Panc1 (cell line): Measurements from ENCODE around the gene NTRK3. TPM values are rescaled to one million over a fixed set of nuclear protein-coding genes. Genes with fewer than 3 reads are reported as not detected.

ENCODE experiments used
- ATAC-seq: fragments of 200-7000 bp; cut with Tn5 transposase; 2 replicates; pipeline ENCODE4 v1.9.1; 2020; ENCODE audit warnings: mild to moderate bottlenecking, moderate library complexity
- BruUV-seq: library from RNA; stranded (reverse); fragments of 400-500 nt; replicated peaks from 2 replicates; lab custom pipeline; 2021; lab: Mats Ljungman, UMichigan
- CTCF ChIA-PET: fragments of 300-600 bp; sonication (Branson Sonifier 250); formaldehyde crosslinking; loops from one replicate; lab custom pipeline; 2022; ENCODE audit warnings: antibody characterized with exemption; lab: Charles Lee
- POLR2A ChIA-PET: fragments of 300-600 bp; sonication (Branson Sonifier 250); formaldehyde crosslinking; loops from one replicate; lab custom pipeline; 2022; ENCODE audit warnings: antibody characterized with exemption; lab: Charles Lee
- DNase-seq: peaks from one replicate; pipeline ENCODE4 v3.0.0-alpha.2; 2010; ENCODE audit warnings: low read depth, low spot score
- H3K27ac ChIP-seq: 2 replicates; pipeline ENCODE4 v1.5.1; 2011; ENCODE audit warnings: mild to moderate bottlenecking, low read length, inconsistent platforms
- H3K27me3 ChIP-seq: fragments of 200-500 bp; sonication (Bioruptor generic); 2 replicates; pipeline ENCODE4 v1.6.0; 2014; ENCODE audit warnings: low read length, inconsistent platforms; ENCODE audit not compliant: control insufficient read depth, insufficient read depth
- H3K36me3 ChIP-seq: fragments of 200-500 bp; sonication (Bioruptor generic); 2 replicates; pipeline ENCODE4 v1.5.1; 2014; ENCODE audit warnings: inconsistent platforms, mild to moderate bottlenecking, low read length, moderate library complexity; ENCODE audit not compliant: control insufficient read depth, insufficient read depth
- H3K4me1 ChIP-seq: 2 replicates; pipeline ENCODE4 v1.5.1; 2011; ENCODE audit warnings: inconsistent platforms, mild to moderate bottlenecking, low read length, moderate library complexity; ENCODE audit not compliant: control insufficient read depth, insufficient read depth
- H3K4me3 ChIP-seq, 2 experiments: 2 replicates each; pipeline ENCODE4 v1.5.1; 2011 to 2012; ENCODE audit warnings: low read depth in 2 of 2, low read length in 2 of 2, mild to moderate bottlenecking in 2 of 2, inconsistent platforms in 1 of 2, moderate library complexity in 1 of 2
- H3K9me3 ChIP-seq: fragments of 200-500 bp; sonication (Bioruptor generic); 2 replicates; pipeline ENCODE4 v1.5.1; 2014; ENCODE audit warnings: low read depth, mild to moderate bottlenecking, inconsistent platforms, low read length, moderate library complexity; ENCODE audit not compliant: control insufficient read depth, insufficient read depth
- CTCF ChIP-seq: fragments of 450-650 bp; IDR thresholded peaks from 2 replicates; pipeline ENCODE4 v1.5.1; 2017; ENCODE audit warnings: mild to moderate bottlenecking
- POLR2AphosphoS5 ChIP-seq: IDR thresholded peaks from 2 replicates; pipeline ENCODE4 v1.6.1; 2012; ENCODE audit warnings: mild to moderate bottlenecking, low read depth, low read length, moderate library complexity
- REST ChIP-seq, 2 experiments: IDR thresholded peaks; 2 replicates each; pipeline ENCODE4 v1.6.1; 2011 to 2012; ENCODE audit warnings: low read depth in 2 of 2, control low read depth in 1 of 2, low read length in 1 of 2, mild to moderate bottlenecking in 1 of 2, moderate library complexity in 1 of 2; ENCODE audit not compliant: insufficient read depth in 1 of 2
- SIN3A ChIP-seq: IDR thresholded peaks from 2 replicates; pipeline ENCODE4 v1.6.1; 2012; ENCODE audit warnings: low read depth, mild to moderate bottlenecking, low read length, moderate library complexity, borderline replicate concordance; ENCODE audit not compliant: insufficient read depth
- TCF7L2 ChIP-seq: IDR thresholded peaks from 2 replicates; pipeline ENCODE4 v1.6.1; 2011; ENCODE audit warnings: mild to moderate bottlenecking, low read depth, low read length, inconsistent platforms
- in situ Hi-C: cut with HindIII; loops from 2 replicates; pipeline ENCODE4 v1.10.0; 2016; ENCODE audit warnings: low sequenced_read_pairs, low pct_unique_long_range_greater_than_20kb
- intact Hi-C: fragments of 100-400 bp; cut with micrococcal nuclease; formaldehyde crosslinking; loops from one replicate; pipeline ENCODE4 v1.10.0; 2022; ENCODE audit not compliant: unreplicated experiment
- total RNA-seq: library from RNA; stranded (reverse); gene quantifications from one replicate; pipeline ENCODE4 v1.2.1, GENCODE V29; 2021; ENCODE audit not compliant: unreplicated experiment

Gene NTRK3
- total RNA-seq, 1 experiment from 2014 or later = not detected

GRCh38 chr15:87945246-87945645, 311.3 kb downstream of the NTRK3 start:
- Histone ChIP-seq H3K36me3 (no peaks in the 10 kb centered on the region), H3K27me3 (no peaks in the 10 kb centered on the region; the same call in 1 of the 2 replicates), H3K9me3 (no peaks in the 10 kb centered on the region), H3K4me1 (no peaks in the 10 kb centered on the region), H3K27ac (no peak overlapping the region), H3K4me3 (no peak overlapping the region)
- BruUV-seq = no TSS peak
- in situ Hi-C loops = no loop called here
- intact Hi-C loops = no loop called here
- no peak for ATAC-seq
- CTCF ChIA-PET = no interaction called here
- POLR2A ChIA-PET = no interaction called here
- no peak for TF ChIP-seq REST (IDR thresholded peaks at IDR 0.05; ENCODE audit: insufficient read depth in 1 of 2, low read depth in 2 of 2, low read length in 1 of 2)
- TF ChIP-seq SIN3A = no peak
- no peak for TF ChIP-seq TCF7L2
- no peak for TF ChIP-seq CTCF
- no peak for TF ChIP-seq POLR2AphosphoS5
- DNase-seq = no peak

GRCh38 chr15:87944691-87945090, 311.8 kb downstream of the NTRK3 start:
- no peaks in the 10 kb centered on the region for H3K4me1 ChIP-seq
- H3K9me3 ChIP-seq = no peaks in the 10 kb centered on the region
- TF ChIP-seq TCF7L2 (no peak), SIN3A (no peak), REST (IDR thresholded peaks at IDR 0.05; ENCODE audit: insufficient read depth in 1 of 2, low read depth in 2 of 2, low read length in 1 of 2) (no peak), CTCF (no peak), POLR2AphosphoS5 (no peak)
- no peak for DNase-seq
- no peak for ATAC-seq
- ChIA-PET POLR2A (no interaction called here), CTCF (no interaction called here)
- H3K27me3 ChIP-seq = no peaks in the 10 kb centered on the region; the same call in 1 of the 2 replicates
- in situ Hi-C loops = no loop called here
- no TSS peak for BruUV-seq
- no peak overlapping the region for H3K4me3 ChIP-seq
- intact Hi-C loops = no loop called here
- H3K36me3 ChIP-seq = no peaks in the 10 kb centered on the region
- H3K27ac ChIP-seq = no peak overlapping the region
